PC-9 (cell line): Measurements from ENCODE around the gene FRMPD2. TPM values are rescaled to one million over a fixed set of nuclear protein-coding genes. Genes with fewer than 3 reads are reported as not detected.
A peak's percentile ranks its signal among the peaks of the same experiment; 100 is the strongest.

Source experiments
- BruUV-seq: library from RNA; stranded (reverse); fragments of 400-500 nt; replicated peaks from 2 replicates; lab custom pipeline; 2021; lab: Mats Ljungman, UMichigan
- CTCF ChIA-PET: fragments of 300-600 bp; sonication (Branson Sonifier 250); formaldehyde crosslinking; loops from one replicate; lab custom pipeline; 2022; ENCODE audit warnings: antibody characterized with exemption; lab: Charles Lee
- POLR2A ChIA-PET: fragments of 300-600 bp; sonication (Branson Sonifier 250); formaldehyde crosslinking; loops from one replicate; lab custom pipeline; 2022; ENCODE audit warnings: antibody characterized with exemption; ENCODE audit not compliant: unreplicated experiment; lab: Charles Lee
- DNase-seq, 2 experiments: peaks; one replicate each; pipeline versions ENCODE4 v3.0.0 to v3.0.0-alpha.2; 2015 to 2022; ENCODE audit warnings: mixed read lengths in 1 of 2
- H2AFZ ChIP-seq: fragments of 200-600 bp; sonication (generic); 2 replicates; pipeline ENCODE4 v1.8.1; 2017; ENCODE audit warnings: antibody characterized with exemption
- H3F3A ChIP-seq: fragments of 200-600 bp; sonication (generic); 2 replicates; pipeline ENCODE4 v1.8.1; 2017; ENCODE audit warnings: antibody characterized with exemption, mild to moderate bottlenecking, low read depth; ENCODE audit not compliant: insufficient read depth
- H3K27ac ChIP-seq: fragments of 200-600 bp; sonication (generic); 2 replicates; pipeline ENCODE4 v1.6.1; 2016; ENCODE audit warnings: mixed run types
- H3K27me3 ChIP-seq: fragments of 200-600 bp; sonication (generic); 2 replicates; pipeline ENCODE4 v1.6.1; 2016; ENCODE audit warnings: low read depth, mixed run types; ENCODE audit not compliant: insufficient read depth
- H3K36me3 ChIP-seq: fragments of 200-600 bp; sonication (generic); 2 replicates; pipeline ENCODE4 v1.6.1; 2016; ENCODE audit warnings: low read depth, mixed run types
- H3K4me1 ChIP-seq: fragments of 200-600 bp; sonication (generic); replicated peaks from 2 replicates; pipeline ENCODE4 v1.6.1; 2016; ENCODE audit warnings: mixed run types; ENCODE audit not compliant: insufficient read depth
- H3K4me2 ChIP-seq: fragments of 200-600 bp; sonication (generic); 2 replicates; pipeline ENCODE4 v1.6.1; 2017; ENCODE audit warnings: mixed run types
- H3K4me3 ChIP-seq: fragments of 200-600 bp; sonication (generic); 2 replicates; pipeline ENCODE4 v1.6.1; 2016; ENCODE audit warnings: mixed run types
- H3K79me2 ChIP-seq: fragments of 200-600 bp; sonication (generic); 2 replicates; pipeline ENCODE4 v1.6.1; 2017; ENCODE audit warnings: low read depth, mixed run types
- H3K9me2 ChIP-seq: fragments of 200-600 bp; sonication (generic); 2 replicates; pipeline ENCODE4 v1.8.1; 2017; ENCODE audit warnings: mild to moderate bottlenecking; ENCODE audit not compliant: insufficient read depth
- H3K9me3 ChIP-seq: fragments of 200-600 bp; sonication (generic); 2 replicates; pipeline ENCODE4 v1.8.1; 2016; ENCODE audit warnings: low read depth; ENCODE audit not compliant: insufficient read depth
- H4K20me1 ChIP-seq: fragments of 200-600 bp; sonication (generic); 2 replicates; pipeline ENCODE4 v1.8.1; 2017; ENCODE audit not compliant: insufficient read depth
- EZH2 ChIP-seq: fragments of 200-600 bp; sonication (generic); IDR thresholded peaks from 2 replicates; pipeline ENCODE4 v1.8.0; 2017; ENCODE audit warnings: antibody characterized with exemption, low read depth
- intact Hi-C: fragments of 100-400 bp; cut with micrococcal nuclease; formaldehyde crosslinking; loops from one replicate; pipeline ENCODE4 v1.10.0; 2022; ENCODE audit not compliant: unreplicated experiment
- total RNA-seq: library from RNA; stranded (reverse); gene quantifications from 2 replicates; pipeline ENCODE4 v1.2.3, GENCODE V29; 2021
- TF ChIP-seq, protein P1 (sequence below): fragments of 200-600 bp; sonication (generic); conservative IDR thresholded peaks from 2 replicates; pipeline ENCODE4 v1.6.1; 2017; ENCODE audit warnings: mixed run types, antibody characterized with exemption, mild to moderate bottlenecking, moderate library complexity

The FRMPD2 gene
- total RNA-seq, 1 experiment from 2014 or later, result 2.4 TPM

DNA sequence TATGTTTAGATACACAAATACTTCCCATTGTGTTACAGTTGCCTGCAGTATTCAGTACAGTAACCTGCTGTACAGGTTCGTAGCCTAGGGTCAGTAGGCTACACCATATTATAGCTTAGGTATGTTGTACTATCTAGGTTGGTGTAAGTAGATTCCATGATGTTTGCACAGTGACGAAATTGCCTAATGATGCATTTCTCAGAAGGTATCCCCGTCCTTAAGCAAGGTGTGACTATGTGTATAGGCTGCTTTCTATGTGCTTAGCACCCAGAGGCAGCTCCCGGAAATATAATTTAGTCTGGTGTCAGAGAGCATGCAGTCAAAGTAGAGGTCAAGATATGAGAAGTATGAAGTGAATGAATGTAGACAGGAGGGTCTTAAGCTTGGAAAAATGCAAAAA lies 41.7 kb upstream of the FRMPD2 start:
- H4K20me1 ChIP-seq, result peaks cover 13% of the 10 kb centered on the region
- H3K36me3 ChIP-seq, result no peaks in the 10 kb centered on the region
- ChIA-PET POLR2A (interaction anchor here (0.7 kb wide), 2 partner anchors 17 to 129 kb away, joined by 3 to 4 read pairs; no protein-coding TSS in a partner anchor), CTCF (no interaction called here)
- peak overlapping the region; percentile 37 for H3K27ac ChIP-seq
- H3K4me2 ChIP-seq, result peak overlapping the region; percentile 32
- H3K4me1 ChIP-seq, result peaks cover 46% of the 10 kb centered on the region
- H3K79me2 ChIP-seq, result peaks cover 93% of the 10 kb centered on the region
- no TSS peak for BruUV-seq
- no peaks in the 10 kb centered on the region for H3K9me2 ChIP-seq
- no peak overlapping the region for H3K4me3 ChIP-seq
- peaks cover 19% of the 10 kb centered on the region for H3F3A ChIP-seq
- no peak overlapping the region for H2AFZ ChIP-seq
- H3K9me3 ChIP-seq, result no peaks in the 10 kb centered on the region
- peak; percentile 53 to 97 for DNase-seq
- H3K27me3 ChIP-seq, result no peaks in the 10 kb centered on the region
- intact Hi-C loops, result loop anchor here (2.0 kb wide), 1 partner anchor 17 kb away; no protein-coding TSS in a partner anchor
- TF ChIP-seq EZH2, result no peak
- TF ChIP-seq, protein P1, sequence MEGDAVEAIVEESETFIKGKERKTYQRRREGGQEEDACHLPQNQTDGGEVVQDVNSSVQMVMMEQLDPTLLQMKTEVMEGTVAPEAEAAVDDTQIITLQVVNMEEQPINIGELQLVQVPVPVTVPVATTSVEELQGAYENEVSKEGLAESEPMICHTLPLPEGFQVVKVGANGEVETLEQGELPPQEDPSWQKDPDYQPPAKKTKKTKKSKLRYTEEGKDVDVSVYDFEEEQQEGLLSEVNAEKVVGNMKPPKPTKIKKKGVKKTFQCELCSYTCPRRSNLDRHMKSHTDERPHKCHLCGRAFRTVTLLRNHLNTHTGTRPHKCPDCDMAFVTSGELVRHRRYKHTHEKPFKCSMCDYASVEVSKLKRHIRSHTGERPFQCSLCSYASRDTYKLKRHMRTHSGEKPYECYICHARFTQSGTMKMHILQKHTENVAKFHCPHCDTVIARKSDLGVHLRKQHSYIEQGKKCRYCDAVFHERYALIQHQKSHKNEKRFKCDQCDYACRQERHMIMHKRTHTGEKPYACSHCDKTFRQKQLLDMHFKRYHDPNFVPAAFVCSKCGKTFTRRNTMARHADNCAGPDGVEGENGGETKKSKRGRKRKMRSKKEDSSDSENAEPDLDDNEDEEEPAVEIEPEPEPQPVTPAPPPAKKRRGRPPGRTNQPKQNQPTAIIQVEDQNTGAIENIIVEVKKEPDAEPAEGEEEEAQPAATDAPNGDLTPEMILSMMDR, result no peak

DNA sequence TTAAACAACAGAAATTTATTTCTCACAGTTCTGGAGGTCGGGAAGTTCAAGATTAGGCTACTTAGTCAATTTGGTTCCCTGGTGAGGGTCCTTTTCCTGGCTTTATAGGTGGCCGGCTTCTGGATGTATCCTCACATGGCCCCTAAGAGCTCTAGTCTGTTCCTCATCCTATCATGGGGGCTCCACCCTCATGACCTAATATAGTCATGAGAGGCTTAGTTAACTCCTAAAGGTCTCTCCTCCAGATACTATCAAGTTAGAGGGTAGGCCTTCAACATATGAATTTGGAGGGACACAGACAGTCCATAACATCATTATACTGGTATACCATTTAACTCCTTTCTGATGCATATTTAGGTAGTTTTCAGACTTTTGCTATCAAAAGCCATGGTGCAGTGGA lies 39.6 kb upstream of the FRMPD2 start:
- Histone ChIP-seq H4K20me1 (peaks cover 24% of the 10 kb centered on the region), H3K27me3 (no peaks in the 10 kb centered on the region), H3K27ac (no peak overlapping the region), H3K9me2 (no peaks in the 10 kb centered on the region), H3K4me3 (no peak overlapping the region), H3K4me2 (no peak overlapping the region), H3K4me1 (peaks cover 68% of the 10 kb centered on the region), H3K36me3 (no peaks in the 10 kb centered on the region), H2AFZ (no peak overlapping the region), H3F3A (peaks cover 36% of the 10 kb centered on the region), H3K79me2 (peaks cover 94% of the 10 kb centered on the region), H3K9me3 (no peaks in the 10 kb centered on the region)
- CTCF ChIA-PET, result no interaction called here
- BruUV-seq, result no TSS peak
- intact Hi-C loops, result no loop called here
- DNase-seq, result no peak
- POLR2A ChIA-PET, result no interaction called here
- TF ChIP-seq, protein P1, result no peak
- no peak for TF ChIP-seq EZH2

DNA sequence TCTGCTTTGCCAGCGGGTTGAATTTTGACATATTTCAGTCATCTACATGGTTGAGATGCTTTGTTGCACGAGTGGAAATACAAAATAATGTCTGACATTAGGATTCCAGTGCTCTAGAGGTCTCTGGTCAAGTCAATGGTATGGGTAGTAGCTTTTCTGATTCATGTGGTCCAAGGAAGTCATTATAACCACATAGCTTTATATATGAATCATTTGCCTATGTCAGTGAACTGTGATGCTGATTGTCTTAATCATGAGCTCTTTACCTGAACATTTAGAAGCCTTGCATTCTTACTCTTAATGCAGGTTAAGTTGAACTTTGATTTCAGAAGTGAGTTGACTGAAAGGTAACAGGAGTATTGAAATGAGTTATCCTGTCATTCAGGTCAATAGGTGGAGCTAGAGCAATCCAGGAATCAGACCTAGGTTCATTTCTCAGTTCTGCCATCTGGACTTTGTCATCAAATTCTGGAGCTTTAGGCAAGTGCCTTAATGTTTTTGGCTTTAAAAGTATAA lies 35.3 kb upstream of the FRMPD2 start:
- peaks cover 75% of the 10 kb centered on the region for H3K79me2 ChIP-seq
- H3K4me2 ChIP-seq, result peak overlapping the region; percentile 56
- intact Hi-C loops, result loop anchor here (1.0 to 5.0 kb wide), 2 partner anchors 23 to 53 kb away; no protein-coding TSS in a partner anchor
- H3K4me3 ChIP-seq, result no peak overlapping the region
- H3K27me3 ChIP-seq, result no peaks in the 10 kb centered on the region
- ChIA-PET POLR2A (interaction anchor here (0.6 to 1.1 kb wide), 4 partner anchors 21 to 204 kb away, joined by 3 to 4 read pairs (median 3); no protein-coding TSS in a partner anchor), CTCF (interaction anchor here (0.6 to 1.9 kb wide), 6 partner anchors 10 to 347 kb away, joined by 3 to 23 read pairs (median 6); no protein-coding TSS in a partner anchor)
- H4K20me1 ChIP-seq, result peaks cover 18% of the 10 kb centered on the region; the same call in 1 of the 2 replicates
- no peaks in the 10 kb centered on the region for H3K36me3 ChIP-seq
- H3K4me1 ChIP-seq, result peaks cover 59% of the 10 kb centered on the region
- no peak overlapping the region for H2AFZ ChIP-seq
- no peak for TF ChIP-seq EZH2
- TF ChIP-seq, protein P1, result peak; percentile 63; the same call in 1 of the 2 replicates
- peak overlapping the region; percentile 61 for H3K27ac ChIP-seq
- no TSS peak for BruUV-seq
- no peaks in the 10 kb centered on the region for H3K9me2 ChIP-seq
- H3K9me3 ChIP-seq, result no peaks in the 10 kb centered on the region
- H3F3A ChIP-seq, result peaks cover 34% of the 10 kb centered on the region
- peak in 1 of 2 experiments; percentile 97 for DNase-seq
